Measurements from ENCODE around the gene APOF.
"Not testable (repeated sequence)": the region's sequence is repeated elsewhere in the genome, so short reads cannot be mapped to it uniquely, and the experiment has no call there.

APOF gene, protein sequence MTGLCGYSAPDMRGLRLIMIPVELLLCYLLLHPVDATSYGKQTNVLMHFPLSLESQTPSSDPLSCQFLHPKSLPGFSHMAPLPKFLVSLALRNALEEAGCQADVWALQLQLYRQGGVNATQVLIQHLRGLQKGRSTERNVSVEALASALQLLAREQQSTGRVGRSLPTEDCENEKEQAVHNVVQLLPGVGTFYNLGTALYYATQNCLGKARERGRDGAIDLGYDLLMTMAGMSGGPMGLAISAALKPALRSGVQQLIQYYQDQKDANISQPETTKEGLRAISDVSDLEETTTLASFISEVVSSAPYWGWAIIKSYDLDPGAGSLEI

GRCh38 chr12:56362130-56363059 is at the start of gene APOF:
Gene APOF, minus strand, starts transcription at chr12:56362857. Its CDS starts 112 bp downstream, at chr12:56362745.
- no peak for DNase-seq (ENCODE audit: low read depth, low spot score)

- DNase-seq (ENCODE audit: low read depth, low spot score) = no peak
Observed at GRCh38 chr12:56411781-56412639, 49.4 kb upstream of the APOF start.

DNA sequence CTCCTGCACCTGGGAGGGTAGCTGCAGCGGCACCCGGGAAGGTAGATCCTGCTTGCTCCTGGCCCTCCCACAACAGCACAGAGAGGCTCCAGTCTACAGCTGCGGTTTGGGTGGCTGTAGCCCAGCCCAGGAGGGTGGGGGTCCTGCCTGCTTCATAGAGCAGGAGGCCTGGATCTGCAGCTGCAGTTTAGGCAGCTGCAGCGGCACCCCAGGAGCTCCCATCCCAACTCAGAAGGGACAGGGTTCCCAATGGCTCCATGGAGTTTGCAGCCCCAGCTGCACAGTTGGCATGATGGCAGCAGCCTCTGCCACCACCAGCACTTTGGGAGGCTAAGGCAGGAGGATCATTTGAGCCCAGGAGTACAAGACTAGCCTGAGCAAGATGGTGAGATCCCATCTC is 48.1 kb upstream of the APOF start:
- no peak for DNase-seq (ENCODE audit: low read depth, low spot score)

- no peak for DNase-seq (ENCODE audit: low read depth, low spot score)
Observed at GRCh38 chr12:56408799-56409417, 46.3 kb upstream of the APOF start.

- DNase-seq (ENCODE audit: low read depth, low spot score) = not testable (repeated sequence)
Observed at GRCh38 chr12:56404227-56404626, 41.6 kb upstream of the APOF start.

GRCh38 chr12:56401612-56402011 is 39.0 kb upstream of the APOF start:
- DNase-seq (ENCODE audit: low read depth, low spot score) = not testable (repeated sequence)

- DNase-seq (ENCODE audit: low read depth, low spot score) = not testable (repeated sequence)
Observed at GRCh38 chr12:56401125-56401524, 38.5 kb upstream of the APOF start.

GRCh38 chr12:56399466-56399865 is 36.8 kb upstream of the APOF start:
- DNase-seq (ENCODE audit: low read depth, low spot score) = not testable (repeated sequence)

- no peak for DNase-seq (ENCODE audit: low read depth, low spot score)
Observed at GRCh38 chr12:56398324-56398723, 35.7 kb upstream of the APOF start.

GRCh38 chr12:56392331-56392730 is 29.7 kb upstream of the APOF start:
- DNase-seq (ENCODE audit: low read depth, low spot score) = no peak

DNA sequence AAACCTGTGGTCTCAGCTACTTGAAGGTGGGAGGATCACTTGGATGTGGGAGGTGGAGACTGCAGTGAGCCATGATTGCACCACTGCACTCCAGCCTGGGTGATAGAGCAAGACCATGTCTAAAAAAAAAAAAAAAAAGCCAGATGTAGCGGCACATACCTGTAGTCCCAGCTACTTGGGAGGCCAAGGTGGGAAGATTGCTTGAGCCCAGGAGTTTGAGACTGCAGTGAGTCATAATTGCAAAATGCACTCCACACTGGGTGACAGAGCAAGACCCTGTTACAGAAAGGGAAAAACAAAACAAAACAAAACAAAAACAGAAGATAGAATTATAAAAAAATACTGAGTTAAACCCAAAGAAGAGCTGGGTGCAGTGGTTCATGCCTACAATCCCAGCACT is 29.1 kb upstream of the APOF start:
- DNase-seq (ENCODE audit: low read depth, low spot score) = no peak

DNA sequence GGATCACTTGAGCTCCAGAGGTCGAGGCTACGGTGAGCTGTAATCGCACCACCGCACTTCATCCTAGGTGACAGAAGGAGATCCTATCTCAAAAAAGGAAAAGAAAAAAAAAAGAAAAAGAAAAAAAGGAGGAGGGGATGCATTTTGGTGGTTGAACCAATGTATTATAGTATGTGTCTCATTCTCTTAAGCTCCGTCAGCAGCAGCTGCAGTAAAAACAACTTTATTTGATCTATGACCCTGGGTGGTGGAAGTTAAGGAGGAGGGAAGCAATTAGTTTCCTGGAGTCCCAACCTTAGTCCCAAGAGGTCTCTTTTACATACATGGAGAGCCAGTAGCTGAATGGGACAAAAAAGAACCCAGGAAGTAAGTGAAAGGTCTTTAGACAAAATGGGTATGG is 26.8 kb upstream of the APOF start:
- DNase-seq (ENCODE audit: low read depth, low spot score) = no peak

GRCh38 chr12:56387152-56387736 is 24.6 kb upstream of the APOF start:
- DNase-seq (ENCODE audit: low read depth, low spot score) = peak; percentile 7

DNA sequence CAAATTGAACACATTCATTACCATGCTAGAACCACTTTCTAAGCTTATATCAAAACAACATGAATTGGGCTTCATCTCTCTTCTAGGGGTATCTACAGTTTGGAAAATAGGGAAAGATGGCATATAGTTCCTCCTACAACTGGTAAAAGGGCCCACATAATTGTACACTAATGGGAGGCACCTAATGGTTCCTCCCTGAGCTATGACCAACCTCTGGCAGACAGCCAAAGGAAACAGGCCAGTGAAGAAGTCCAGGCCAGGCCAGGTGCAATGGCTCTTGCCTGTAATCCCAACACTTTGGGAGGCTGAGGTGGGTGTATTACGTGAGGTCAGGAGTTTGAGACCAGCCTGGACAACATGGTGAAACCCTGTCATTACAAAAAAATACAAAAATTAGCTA is 23.2 kb upstream of the APOF start:
- DNase-seq (ENCODE audit: low read depth, low spot score) = no peak

GRCh38 chr12:56382611-56383010 is 20.0 kb upstream of the APOF start:
- no peak for DNase-seq (ENCODE audit: low read depth, low spot score)

DNA sequence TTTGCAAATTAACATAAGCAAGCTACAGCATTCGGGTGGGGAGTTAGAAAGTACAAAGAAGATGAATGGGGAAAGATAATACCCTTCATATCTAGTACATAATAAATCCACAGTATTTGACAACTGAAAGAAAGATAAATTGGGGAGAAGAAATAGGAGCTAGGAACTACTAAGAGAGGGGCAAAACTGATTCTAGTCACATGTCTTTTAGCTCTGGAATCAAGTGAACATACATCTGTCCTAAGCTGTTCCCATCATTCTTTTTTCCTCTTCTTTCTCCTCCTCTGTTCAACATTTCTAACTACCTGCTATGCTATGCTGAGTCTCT is 15.3 kb upstream of the APOF start:
- DNase-seq (ENCODE audit: low read depth, low spot score) = no peak

DNA sequence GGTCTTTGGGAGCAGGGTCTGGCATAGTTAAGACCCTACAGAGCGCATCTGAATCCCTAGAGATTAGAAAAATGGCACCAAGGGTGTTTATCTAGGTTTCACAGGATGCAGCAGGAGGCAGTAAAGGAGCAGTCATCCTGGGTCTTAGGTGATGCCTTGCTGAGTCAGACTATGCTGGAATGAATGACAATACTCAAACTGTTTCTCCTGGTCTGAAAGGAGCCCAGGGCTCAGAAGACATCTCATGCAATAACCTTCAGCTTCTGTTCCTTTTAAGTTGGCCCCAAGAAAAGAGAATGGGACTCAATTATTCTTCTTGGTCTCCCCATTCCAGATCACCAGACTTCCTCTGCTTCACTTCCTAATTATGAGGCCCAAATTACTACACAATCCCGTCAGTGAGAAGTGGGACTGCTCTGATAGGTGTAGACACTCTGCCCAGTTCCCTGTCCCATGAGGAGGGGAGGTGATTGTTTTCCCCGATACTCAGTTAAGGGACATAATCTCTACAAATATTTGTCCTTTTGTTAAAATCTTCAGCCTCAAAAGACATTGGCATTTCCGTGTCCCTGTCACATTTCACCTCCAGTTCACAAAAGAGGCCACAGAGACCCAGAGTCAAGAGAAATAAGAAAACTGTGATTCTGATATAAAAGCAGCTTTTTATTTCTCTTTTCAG is 14.8 kb upstream of the APOF start:
- DNase-seq (ENCODE audit: low read depth, low spot score) = no peak

DNA sequence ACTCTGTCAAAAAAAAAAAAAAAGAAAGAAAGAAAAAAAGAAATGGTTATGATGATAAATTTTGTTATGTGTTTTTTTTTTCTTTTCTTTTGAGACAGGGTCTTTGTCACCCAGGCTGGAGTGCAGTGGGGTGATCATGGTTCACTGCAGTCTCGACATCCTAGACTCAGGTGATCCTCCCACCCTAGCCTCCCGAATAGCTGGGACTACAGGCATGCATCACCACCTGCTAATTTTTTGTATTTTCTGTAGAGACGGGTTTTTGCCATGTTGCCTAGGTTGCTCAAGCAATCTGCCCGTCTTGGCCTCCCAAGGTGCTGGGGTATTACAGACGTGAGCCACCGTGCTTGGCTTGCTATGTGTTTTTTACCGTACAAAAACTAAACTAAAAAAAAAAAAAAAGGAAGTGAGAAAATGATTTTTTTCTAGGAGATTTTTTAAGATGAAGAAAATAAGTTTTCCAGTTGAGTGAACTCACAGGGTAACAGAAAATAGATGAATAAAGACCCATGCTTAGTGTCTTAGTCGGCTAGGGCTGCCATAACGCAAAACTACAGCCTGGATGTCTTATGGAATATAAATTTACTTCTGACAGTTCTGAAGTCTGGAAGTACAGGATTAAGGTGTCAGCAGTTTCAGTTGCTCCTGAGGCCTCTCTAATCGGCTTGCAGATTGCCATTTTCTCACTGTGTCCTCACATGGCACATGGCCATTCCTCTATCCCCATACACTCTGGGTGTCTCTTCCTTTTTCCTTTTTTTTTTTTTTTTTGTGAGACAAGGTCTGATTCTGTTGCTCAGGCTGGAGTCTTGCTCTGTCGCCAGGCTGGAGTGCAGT is 13.2 kb upstream of the APOF start:
- no peak for DNase-seq (ENCODE audit: low read depth, low spot score)

- DNase-seq (ENCODE audit: low read depth, low spot score) = no peak
Observed at GRCh38 chr12:56374726-56375597, 12.3 kb upstream of the APOF start.
